RWPE1 (cell line): ENCODE results near the gene ERC2.

ENCODE experiments used
- CTCF ChIA-PET: fragments of 350-600 bp; sonication (Branson Sonifier 250); formaldehyde crosslinking; extraction: SDS; loops from one replicate; lab custom pipeline; 2021; lab: Yijun Ruan, JAX
- POLR2A ChIA-PET: fragments of 400-600 bp; formaldehyde crosslinking; extraction: SDS; loops from one replicate; lab custom pipeline; 2020; ENCODE audit warnings: antibody characterized with exemption; ENCODE audit not compliant: low non-redundant PET; lab: Yijun Ruan, JAX
- DNase-seq: peaks from one replicate; pipeline ENCODE4 v3.0.0; 2012; ENCODE audit warnings: low spot score
- H3K27ac ChIP-seq: fragments of 450-650 bp; 2 replicates; pipeline ENCODE4 v1.5.1; 2017
- CTCF ChIP-seq: fragments of 450-650 bp; conservative IDR thresholded peaks from 2 replicates; pipeline ENCODE4 v1.5.1; 2017; ENCODE audit warnings: low read depth, mild to moderate bottlenecking

ERC2 gene

GRCh38 chr3:55704521-55704920 is 763.7 kb downstream of the ERC2 start:
- H3K27ac ChIP-seq: no peak overlapping the region
- no peak for TF ChIP-seq CTCF
- DNase-seq: no peak
- ChIA-PET CTCF (no interaction called here), POLR2A (no interaction called here)

- no peak for TF ChIP-seq CTCF
- H3K27ac ChIP-seq: no peak overlapping the region
- CTCF ChIA-PET: no interaction called here
- POLR2A ChIA-PET: no interaction called here
- DNase-seq: no peak
These were observed 765.4 kb downstream of the ERC2 start for GRCh38 chr3:55702822-55703221.

- no peak for DNase-seq
- CTCF ChIA-PET: interaction anchor here (0.7 kb wide), 1 partner anchor 40 kb away, joined by 3 read pairs; no protein-coding TSS in a partner anchor
- POLR2A ChIA-PET: no interaction called here
- no peak overlapping the region for H3K27ac ChIP-seq
- no peak for TF ChIP-seq CTCF
These were observed 766.3 kb downstream of the ERC2 start for GRCh38 chr3:55701997-55702396.

- DNase-seq: no peak
- ChIA-PET POLR2A (no interaction called here), CTCF (no interaction called here)
- H3K27ac ChIP-seq: no peak overlapping the region
- no peak for TF ChIP-seq CTCF
These were observed 769.4 kb downstream of the ERC2 start for GRCh38 chr3:55698831-55699230.

- H3K27ac ChIP-seq: no peak overlapping the region
- TF ChIP-seq CTCF: no peak
- DNase-seq: no peak
- POLR2A ChIA-PET: no interaction called here
- CTCF ChIA-PET: no interaction called here
These were observed 770.9 kb downstream of the ERC2 start for GRCh38 chr3:55697177-55697865.

- H3K27ac ChIP-seq: no peak overlapping the region
- POLR2A ChIA-PET: no interaction called here
- CTCF ChIA-PET: no interaction called here
- DNase-seq: no peak
- TF ChIP-seq CTCF: no peak
These were observed 775.2 kb downstream of the ERC2 start for GRCh38 chr3:55692957-55693558.
